Ishikawa (cell line): ENCODE data around the gene C13orf46.

ENCODE experiments used
- CEBPB ChIP-seq: IDR thresholded peaks from 2 replicates; pipeline ENCODE4 v1.6.1; 2012
- CREB1 ChIP-seq: IDR thresholded peaks from 2 replicates; pipeline ENCODE4 v1.6.1; 2012; ENCODE audit warnings: low read depth
- EGR1 ChIP-seq: IDR thresholded peaks from 2 replicates; pipeline ENCODE4 v1.6.1; 2012
- EP300 ChIP-seq: IDR thresholded peaks from 2 replicates; pipeline ENCODE4 v1.6.1; 2012; ENCODE audit warnings: borderline replicate concordance
- FOXM1 ChIP-seq: IDR thresholded peaks from 2 replicates; pipeline ENCODE4 v1.6.1; 2012; ENCODE audit warnings: low read depth, borderline replicate concordance
- NFIC ChIP-seq: IDR thresholded peaks from 2 replicates; pipeline ENCODE4 v1.6.1; 2012
- RAD21 ChIP-seq: IDR thresholded peaks from 2 replicates; pipeline ENCODE4 v1.6.1; 2012; ENCODE audit warnings: low read depth
- TAF1 ChIP-seq: IDR thresholded peaks from 2 replicates; pipeline ENCODE4 v1.6.1; 2012; ENCODE audit warnings: low read depth, mild to moderate bottlenecking
- TCF12 ChIP-seq: IDR thresholded peaks from 2 replicates; pipeline ENCODE4 v1.6.1; 2012; ENCODE audit warnings: low read depth
- TEAD4 ChIP-seq: IDR thresholded peaks from 2 replicates; pipeline ENCODE4 v1.6.1; 2012
- YY1 ChIP-seq: IDR thresholded peaks from 2 replicates; pipeline ENCODE4 v1.6.1; 2012; ENCODE audit warnings: low read depth
- ZBTB7A ChIP-seq: IDR thresholded peaks from 2 replicates; pipeline ENCODE4 v1.6.1; 2012; ENCODE audit warnings: low read depth
- TF ChIP-seq, protein P1 (sequence below): IDR thresholded peaks from 2 replicates; pipeline ENCODE4 v1.6.1; 2012
- TF ChIP-seq, protein P2 (sequence below): IDR thresholded peaks from 2 replicates; pipeline ENCODE4 v1.6.1; 2012; ENCODE audit warnings: low read depth, mild to moderate bottlenecking
- TF ChIP-seq, protein P3 (sequence below): IDR thresholded peaks from 2 replicates; pipeline ENCODE4 v1.6.1; 2012

C13orf46 gene

DNA sequence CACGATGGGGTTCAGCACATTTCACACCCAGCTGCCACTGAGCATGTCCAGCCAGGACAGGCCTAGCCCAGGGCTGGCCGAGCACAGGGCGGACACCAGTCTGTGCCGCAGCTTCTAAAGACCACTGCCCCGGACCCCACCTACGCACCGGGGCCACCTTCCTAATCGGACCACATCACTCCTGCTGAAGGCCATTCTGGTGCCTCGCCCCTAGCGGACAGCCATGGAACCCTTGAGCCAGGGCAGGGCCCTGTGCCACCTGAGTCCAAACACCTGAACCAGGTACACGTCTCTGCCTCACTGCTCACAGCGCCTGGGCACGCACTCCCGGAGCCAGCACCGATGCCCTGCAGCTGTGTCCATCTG, 8.4 kb upstream of the C13orf46 start:
- TF ChIP-seq TAF1 = no peak
- no peak for TF ChIP-seq YY1
- no peak for TF ChIP-seq TEAD4
- no peak for TF ChIP-seq TCF12
- TF ChIP-seq, protein P1, sequence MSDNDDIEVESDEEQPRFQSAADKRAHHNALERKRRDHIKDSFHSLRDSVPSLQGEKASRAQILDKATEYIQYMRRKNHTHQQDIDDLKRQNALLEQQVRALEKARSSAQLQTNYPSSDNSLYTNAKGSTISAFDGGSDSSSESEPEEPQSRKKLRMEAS = no peak
- no peak for TF ChIP-seq NFIC
- no peak for TF ChIP-seq FOXM1
- TF ChIP-seq, protein P2, sequence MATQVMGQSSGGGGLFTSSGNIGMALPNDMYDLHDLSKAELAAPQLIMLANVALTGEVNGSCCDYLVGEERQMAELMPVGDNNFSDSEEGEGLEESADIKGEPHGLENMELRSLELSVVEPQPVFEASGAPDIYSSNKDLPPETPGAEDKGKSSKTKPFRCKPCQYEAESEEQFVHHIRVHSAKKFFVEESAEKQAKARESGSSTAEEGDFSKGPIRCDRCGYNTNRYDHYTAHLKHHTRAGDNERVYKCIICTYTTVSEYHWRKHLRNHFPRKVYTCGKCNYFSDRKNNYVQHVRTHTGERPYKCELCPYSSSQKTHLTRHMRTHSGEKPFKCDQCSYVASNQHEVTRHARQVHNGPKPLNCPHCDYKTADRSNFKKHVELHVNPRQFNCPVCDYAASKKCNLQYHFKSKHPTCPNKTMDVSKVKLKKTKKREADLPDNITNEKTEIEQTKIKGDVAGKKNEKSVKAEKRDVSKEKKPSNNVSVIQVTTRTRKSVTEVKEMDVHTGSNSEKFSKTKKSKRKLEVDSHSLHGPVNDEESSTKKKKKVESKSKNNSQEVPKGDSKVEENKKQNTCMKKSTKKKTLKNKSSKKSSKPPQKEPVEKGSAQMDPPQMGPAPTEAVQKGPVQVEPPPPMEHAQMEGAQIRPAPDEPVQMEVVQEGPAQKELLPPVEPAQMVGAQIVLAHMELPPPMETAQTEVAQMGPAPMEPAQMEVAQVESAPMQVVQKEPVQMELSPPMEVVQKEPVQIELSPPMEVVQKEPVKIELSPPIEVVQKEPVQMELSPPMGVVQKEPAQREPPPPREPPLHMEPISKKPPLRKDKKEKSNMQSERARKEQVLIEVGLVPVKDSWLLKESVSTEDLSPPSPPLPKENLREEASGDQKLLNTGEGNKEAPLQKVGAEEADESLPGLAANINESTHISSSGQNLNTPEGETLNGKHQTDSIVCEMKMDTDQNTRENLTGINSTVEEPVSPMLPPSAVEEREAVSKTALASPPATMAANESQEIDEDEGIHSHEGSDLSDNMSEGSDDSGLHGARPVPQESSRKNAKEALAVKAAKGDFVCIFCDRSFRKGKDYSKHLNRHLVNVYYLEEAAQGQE = no peak
- TF ChIP-seq CEBPB = no peak
- no peak for TF ChIP-seq RAD21
- TF ChIP-seq EGR1 = no peak
- TF ChIP-seq EP300 = no peak
- no peak for TF ChIP-seq ZBTB7A
- TF ChIP-seq, protein P3, sequence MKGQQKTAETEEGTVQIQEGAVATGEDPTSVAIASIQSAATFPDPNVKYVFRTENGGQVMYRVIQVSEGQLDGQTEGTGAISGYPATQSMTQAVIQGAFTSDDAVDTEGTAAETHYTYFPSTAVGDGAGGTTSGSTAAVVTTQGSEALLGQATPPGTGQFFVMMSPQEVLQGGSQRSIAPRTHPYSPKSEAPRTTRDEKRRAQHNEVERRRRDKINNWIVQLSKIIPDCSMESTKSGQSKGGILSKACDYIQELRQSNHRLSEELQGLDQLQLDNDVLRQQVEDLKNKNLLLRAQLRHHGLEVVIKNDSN = no peak
- no peak for TF ChIP-seq CREB1

DNA sequence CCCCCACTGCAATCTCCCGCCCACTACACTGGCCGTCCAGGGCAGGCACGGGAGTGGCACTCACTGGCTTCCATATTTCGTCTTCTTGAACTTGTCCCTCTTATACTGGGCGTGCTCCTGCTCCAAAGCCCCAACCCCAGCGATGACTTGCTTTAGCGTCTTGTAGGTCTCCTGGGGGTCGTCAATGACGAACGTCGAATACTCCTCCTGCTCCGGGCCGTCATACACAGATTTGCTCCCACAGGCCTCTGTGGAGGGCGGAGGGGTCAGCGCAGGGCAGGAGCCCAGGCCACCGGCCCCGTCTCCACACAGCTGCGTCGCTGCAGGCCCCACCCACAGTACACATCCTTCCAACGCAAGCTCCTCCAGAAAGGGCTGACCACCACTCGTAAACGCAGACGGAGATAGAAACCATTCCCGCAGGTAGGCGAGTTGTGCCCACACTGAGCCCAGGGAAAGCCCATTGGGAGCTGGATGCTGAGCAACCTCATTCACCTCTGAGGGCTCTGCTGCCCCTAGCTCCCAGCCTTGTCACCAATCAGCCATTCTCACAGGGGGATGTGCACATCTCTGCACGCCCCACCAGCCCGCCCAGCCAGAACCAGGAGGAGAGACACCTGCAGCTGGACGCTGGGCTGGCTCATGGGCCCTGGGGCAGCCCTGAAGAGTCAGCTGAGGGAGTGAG, 7.9 kb upstream of the C13orf46 start:
- TF ChIP-seq CREB1 (no peak), YY1 (no peak), EP300 (no peak), NFIC (no peak), RAD21 (no peak)
- TF ChIP-seq, protein P2 = no peak
- TF ChIP-seq, protein P1 = no peak

DNA sequence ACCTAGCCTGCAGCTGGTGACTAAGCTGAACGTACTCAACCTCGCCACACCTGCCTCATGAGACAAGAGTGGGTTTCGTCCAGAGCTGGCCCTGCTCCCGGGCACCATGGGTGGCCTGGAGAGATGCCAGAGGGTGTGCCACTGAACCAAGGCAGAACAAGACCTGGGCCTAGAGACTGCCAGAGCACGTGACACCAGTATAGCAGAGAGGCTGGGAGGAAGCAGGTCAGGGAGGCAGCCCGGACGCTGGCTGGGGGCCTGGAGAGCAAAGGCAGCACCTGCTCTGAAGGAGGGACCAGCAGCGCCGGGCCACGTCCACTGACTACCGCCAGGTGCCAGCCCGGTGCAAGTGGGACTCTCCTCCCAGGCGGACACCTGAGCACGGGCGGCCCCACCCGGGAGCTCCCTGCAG, 7.3 kb upstream of the C13orf46 start:
- 0 out of 2 replicates have a peak, but pooled peaks have one; percentile 34 for TF ChIP-seq YY1
- TF ChIP-seq TAF1 = no peak
- TF ChIP-seq TEAD4 = peak; percentile 37; the same call in 1 of the 2 replicates
- TF ChIP-seq NFIC = peak; percentile 99
- TF ChIP-seq FOXM1 = peak; percentile 49; the same call in 1 of the 2 replicates
- TF ChIP-seq, protein P2 = no peak
- TF ChIP-seq, protein P1 = peak; percentile 95
- peak; percentile 87 for TF ChIP-seq EP300
- peak; percentile 96 for TF ChIP-seq TCF12
- TF ChIP-seq CEBPB = peak; percentile 18; the same call in 1 of the 2 replicates
- no peak for TF ChIP-seq CREB1
- TF ChIP-seq EGR1 = no peak
- no peak for TF ChIP-seq ZBTB7A
- TF ChIP-seq RAD21 = peak; percentile 18
- TF ChIP-seq, protein P3 = peak; percentile 98

DNA sequence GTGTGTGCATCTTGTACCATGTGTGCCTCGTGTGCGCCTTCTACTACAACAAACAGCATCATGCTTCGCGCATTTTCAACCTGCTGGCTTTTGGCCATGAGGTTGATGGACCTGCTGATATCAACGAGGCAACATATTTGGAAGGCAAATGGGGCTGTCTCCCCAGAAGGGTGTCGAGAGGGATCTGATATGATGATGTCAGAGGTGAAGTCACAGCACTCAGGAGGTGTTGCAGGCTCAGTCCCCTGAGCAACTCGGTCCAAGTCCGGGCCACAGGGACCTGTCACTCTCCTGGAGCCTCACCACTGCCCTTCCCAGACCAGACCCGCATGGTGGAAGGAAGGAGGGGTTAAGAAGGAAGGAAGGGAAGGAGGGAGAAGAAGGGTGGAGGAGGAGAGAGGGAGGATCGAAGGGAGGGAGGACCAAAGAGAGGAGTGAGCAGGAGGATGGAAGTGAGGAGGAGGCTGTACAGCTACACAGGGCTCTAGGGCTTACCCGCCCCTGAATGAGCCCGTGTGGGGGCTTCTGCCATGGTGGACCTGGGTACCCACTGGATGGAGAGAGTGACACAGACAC, 6.7 kb upstream of the C13orf46 start:
- no peak for TF ChIP-seq EP300
- TF ChIP-seq TCF12 = no peak
- no peak for TF ChIP-seq CREB1
- no peak for TF ChIP-seq FOXM1
- TF ChIP-seq TEAD4 = no peak
